IPS-20b (cell line): ENCODE results near the gene PLCB4.

ENCODE experiments used
- H3K27ac ChIP-seq: one replicate; pipeline ENCODE4 v1.5.1; 2013; ENCODE audit warnings: low read length
- H3K27me3 ChIP-seq: 2 replicates; pipeline ENCODE4 v1.6.1; 2013; ENCODE audit warnings: mild to moderate bottlenecking, low read length, inconsistent platforms; ENCODE audit not compliant: insufficient read depth
- H3K36me3 ChIP-seq: 2 replicates; pipeline ENCODE4 v1.6.1; 2013; ENCODE audit warnings: low read depth, mild to moderate bottlenecking, inconsistent platforms, low read length, moderate library complexity; ENCODE audit not compliant: insufficient read depth
- H3K4me1 ChIP-seq: 2 replicates; pipeline ENCODE4 v1.6.1; 2013; ENCODE audit warnings: mild to moderate bottlenecking, control low read depth, inconsistent platforms, low read length, moderate library complexity; ENCODE audit not compliant: insufficient read depth
- H3K4me3 ChIP-seq: 2 replicates; pipeline ENCODE4 v1.5.1; 2013; ENCODE audit warnings: mild to moderate bottlenecking, low read length, inconsistent platforms
- H3K9ac ChIP-seq: 2 replicates; pipeline ENCODE4 v1.6.1; 2013; ENCODE audit warnings: low read depth, mild to moderate bottlenecking, inconsistent platforms, low read length, moderate library complexity
- H3K9me3 ChIP-seq: 2 replicates; pipeline ENCODE4 v1.6.1; 2013; ENCODE audit warnings: mild to moderate bottlenecking, low read depth, low read length, inconsistent platforms; ENCODE audit not compliant: insufficient read depth

The PLCB4 gene

DNA sequence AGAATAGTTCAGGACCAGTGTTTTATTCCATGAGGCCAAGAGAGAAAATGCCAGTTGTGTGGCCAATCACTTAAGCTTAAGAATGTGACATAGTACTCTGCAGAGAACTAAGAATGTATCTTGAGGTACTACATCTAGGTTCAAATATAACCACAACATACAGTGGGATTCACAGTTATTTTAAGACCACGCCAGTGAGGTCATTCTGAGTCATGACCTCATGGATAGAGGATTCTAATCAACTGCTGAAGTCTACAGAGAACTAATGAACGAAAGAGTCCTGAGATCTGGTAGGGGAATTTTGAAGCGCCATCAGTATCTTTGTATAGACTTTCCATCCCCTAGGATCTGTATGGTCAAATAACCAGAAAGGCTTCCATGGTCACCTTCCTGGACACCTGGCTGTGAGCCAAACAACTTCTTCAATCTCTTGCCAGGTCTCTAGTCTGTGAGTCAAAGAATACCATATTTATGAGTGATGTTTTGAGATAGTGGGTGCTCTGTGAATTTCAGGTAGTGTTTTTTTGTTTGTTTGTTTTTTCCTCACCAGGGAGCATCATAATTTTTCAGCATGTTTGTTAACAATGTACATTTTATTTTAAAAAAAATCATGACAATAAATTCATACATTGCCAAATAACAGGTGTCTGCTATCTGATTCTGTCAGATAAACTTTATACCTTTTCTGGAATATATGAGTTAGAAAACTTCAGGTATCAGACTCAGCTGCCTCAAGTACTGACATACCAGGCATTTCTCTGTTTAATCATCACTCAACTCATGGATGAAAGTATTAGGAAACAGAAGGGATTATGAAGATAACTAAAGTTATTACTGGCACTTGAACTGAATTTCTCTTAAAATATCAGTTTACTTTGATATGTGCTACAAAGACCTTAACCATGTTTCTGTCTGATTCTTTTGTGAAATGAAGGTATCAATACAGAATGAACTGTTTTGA, 217.9 kb downstream of the PLCB4 start:
- H3K4me1 ChIP-seq, result no peaks in the 10 kb centered on the region
- no peak overlapping the region for H3K9ac ChIP-seq
- H3K9me3 ChIP-seq, result no peaks in the 10 kb centered on the region
- H3K36me3 ChIP-seq, result no peaks in the 10 kb centered on the region
- H3K4me3 ChIP-seq, result no peak overlapping the region
- no peaks in the 10 kb centered on the region for H3K27me3 ChIP-seq
- H3K27ac ChIP-seq, result no peak overlapping the region

DNA sequence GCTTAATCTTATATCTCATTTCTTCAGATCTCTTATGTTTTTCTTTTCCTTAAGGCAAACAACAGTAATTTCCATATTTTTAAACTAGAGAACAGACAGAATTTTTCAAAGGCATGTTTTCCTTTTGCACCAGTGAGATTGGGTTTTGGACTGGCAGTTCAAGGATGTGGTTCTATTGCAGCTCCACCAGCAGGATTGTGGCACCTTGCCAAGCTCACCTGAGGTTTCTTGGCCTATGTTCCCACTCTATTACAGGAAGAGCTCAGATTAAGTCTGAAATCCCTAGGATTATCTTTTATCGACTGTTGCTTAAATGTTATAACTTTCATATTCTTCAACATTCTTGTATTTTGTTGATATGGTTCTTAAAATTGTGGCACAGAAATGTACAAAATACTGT, 218.9 kb downstream of the PLCB4 start:
- Histone ChIP-seq H3K4me1 (no peaks in the 10 kb centered on the region), H3K27ac (no peak overlapping the region), H3K9ac (no peak overlapping the region), H3K9me3 (no peaks in the 10 kb centered on the region), H3K36me3 (no peaks in the 10 kb centered on the region), H3K4me3 (no peak overlapping the region), H3K27me3 (no peaks in the 10 kb centered on the region)

DNA sequence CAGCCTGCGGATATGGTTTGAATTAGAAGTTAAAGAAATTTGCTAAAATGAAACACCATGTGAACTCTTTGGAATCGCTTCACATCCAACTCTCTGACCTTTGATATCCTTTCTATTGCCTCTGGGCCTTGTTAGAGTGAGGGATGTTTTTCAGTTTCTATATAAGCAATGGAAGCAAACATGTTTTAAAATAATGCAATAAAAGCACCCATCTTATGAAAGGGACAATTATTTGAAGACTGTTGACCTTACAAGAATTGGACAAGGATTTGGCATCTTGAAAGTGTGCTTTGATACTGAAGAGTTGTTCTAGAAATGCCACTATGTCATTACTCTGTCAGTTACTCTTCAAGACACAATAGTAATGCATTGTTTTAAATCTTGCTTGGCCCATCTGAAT, 221.4 kb downstream of the PLCB4 start:
- Histone ChIP-seq H3K9ac (no peak overlapping the region), H3K36me3 (no peaks in the 10 kb centered on the region), H3K27ac (no peak overlapping the region), H3K27me3 (no peaks in the 10 kb centered on the region), H3K4me3 (no peak overlapping the region), H3K4me1 (no peaks in the 10 kb centered on the region), H3K9me3 (no peaks in the 10 kb centered on the region)

DNA sequence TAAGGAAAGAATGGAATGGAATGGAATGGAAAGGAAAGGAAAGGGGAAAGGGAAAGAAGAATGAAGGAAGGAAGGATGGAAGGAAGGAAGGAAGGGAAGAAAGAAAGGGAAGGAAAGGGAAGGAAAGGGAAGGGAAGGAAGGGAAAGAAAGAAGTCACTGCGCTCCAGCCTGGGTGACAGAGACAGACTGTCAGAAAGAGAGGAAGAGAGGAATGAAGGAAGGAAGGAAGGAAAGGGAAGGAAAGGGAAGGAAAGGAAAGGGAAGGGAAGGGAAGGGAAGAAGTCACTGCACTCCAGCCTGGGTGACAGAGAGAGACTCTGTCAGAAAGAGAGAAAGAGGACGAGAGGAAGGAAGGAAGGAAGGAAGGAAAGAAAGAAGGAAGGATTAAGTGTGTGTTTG, 224.3 kb downstream of the PLCB4 start:
- no peaks in the 10 kb centered on the region for H3K4me1 ChIP-seq
- no peak overlapping the region for H3K4me3 ChIP-seq
- no peaks in the 10 kb centered on the region for H3K36me3 ChIP-seq
- no peaks in the 10 kb centered on the region for H3K9me3 ChIP-seq
- H3K27me3 ChIP-seq, result no peaks in the 10 kb centered on the region
- no peak overlapping the region for H3K27ac ChIP-seq
- no peak overlapping the region for H3K9ac ChIP-seq

DNA sequence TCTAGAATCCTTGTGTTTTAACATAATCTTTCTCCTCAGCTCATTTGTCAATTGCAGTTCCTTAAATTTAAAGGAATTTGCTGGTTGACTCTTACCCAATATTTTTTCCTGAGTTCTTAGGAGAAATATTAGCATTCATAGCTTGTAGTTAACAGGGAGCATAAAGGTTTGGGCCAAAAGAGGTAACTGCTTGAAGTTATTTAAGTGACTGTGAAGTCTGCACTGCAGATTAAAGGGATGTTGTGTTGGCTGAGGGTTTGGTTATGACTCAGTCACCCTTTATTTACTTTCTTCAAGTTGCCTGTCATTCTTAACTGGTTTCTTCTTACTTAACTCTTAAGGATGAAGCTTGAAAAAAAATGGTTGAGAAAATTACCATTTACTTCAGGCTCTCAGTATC, 225.2 kb downstream of the PLCB4 start:
- no peak overlapping the region for H3K4me3 ChIP-seq
- H3K27me3 ChIP-seq, result no peaks in the 10 kb centered on the region
- no peaks in the 10 kb centered on the region for H3K4me1 ChIP-seq
- H3K36me3 ChIP-seq, result no peaks in the 10 kb centered on the region
- no peak overlapping the region for H3K27ac ChIP-seq
- no peak overlapping the region for H3K9ac ChIP-seq
- no peaks in the 10 kb centered on the region for H3K9me3 ChIP-seq

DNA sequence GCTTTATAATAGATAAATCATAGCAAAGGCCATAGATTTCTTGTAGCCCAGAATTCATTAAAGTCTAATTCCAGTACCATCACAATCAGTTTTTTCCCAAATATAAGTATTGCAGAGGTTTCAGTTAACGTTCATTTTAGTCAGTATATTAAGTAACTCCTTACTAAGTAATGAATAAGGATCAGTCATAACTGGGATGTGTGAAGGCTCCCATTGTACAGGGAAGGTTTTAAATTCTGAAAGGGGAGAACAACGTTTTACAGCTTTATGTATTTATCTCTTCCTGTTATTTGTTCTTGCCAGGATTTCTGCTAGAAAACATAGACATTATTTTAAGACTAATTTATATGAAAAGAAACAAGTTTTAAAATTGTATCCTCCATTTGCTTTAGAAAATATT, 230.0 kb downstream of the PLCB4 start:
- Histone ChIP-seq H3K9ac (no peak overlapping the region), H3K27ac (no peak overlapping the region), H3K9me3 (no peaks in the 10 kb centered on the region), H3K36me3 (no peaks in the 10 kb centered on the region), H3K27me3 (no peaks in the 10 kb centered on the region), H3K4me1 (no peaks in the 10 kb centered on the region), H3K4me3 (no peak overlapping the region)

DNA sequence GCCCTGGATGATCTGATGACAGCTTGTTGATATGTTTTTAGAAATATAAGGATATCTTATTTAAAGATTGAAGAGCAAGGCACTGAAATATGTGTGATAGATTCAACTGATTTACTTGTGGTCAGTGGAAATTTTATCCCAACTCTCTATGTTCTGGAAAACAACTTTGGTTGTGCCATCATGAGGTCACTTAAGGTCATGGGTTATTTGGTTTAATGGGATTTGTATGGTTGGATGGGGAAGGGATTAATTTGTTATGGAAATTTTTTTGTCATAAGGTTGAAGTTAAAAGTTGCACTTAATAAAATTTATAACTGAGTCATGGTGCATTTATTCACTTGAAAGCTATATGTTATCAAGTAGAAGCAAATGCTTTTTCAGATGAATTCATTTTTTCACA, 231.2 kb downstream of the PLCB4 start:
- no peaks in the 10 kb centered on the region for H3K36me3 ChIP-seq
- H3K27ac ChIP-seq, result no peak overlapping the region
- H3K27me3 ChIP-seq, result no peaks in the 10 kb centered on the region
- H3K9ac ChIP-seq, result no peak overlapping the region
- H3K4me3 ChIP-seq, result no peak overlapping the region
- no peaks in the 10 kb centered on the region for H3K9me3 ChIP-seq
- no peaks in the 10 kb centered on the region for H3K4me1 ChIP-seq

DNA sequence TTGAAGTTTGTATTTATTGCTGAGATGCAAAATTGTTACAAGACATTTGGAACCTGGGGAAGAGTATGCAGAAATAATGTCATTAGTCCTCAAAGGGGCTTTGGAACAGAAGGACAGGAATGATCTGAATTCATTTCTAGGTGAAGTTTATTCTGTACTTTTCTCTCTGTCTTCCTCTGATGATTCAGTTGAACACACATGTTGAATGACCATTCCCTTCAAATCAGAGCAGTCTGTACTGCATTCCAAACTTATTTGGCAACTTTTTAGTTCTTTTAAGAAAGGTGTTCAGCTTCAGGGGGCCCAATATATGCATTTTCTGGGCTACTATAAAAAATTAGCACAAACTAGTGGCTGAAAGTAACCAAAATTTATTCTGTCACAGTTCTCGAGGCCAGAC, 231.6 kb downstream of the PLCB4 start:
- Histone ChIP-seq H3K27ac (no peak overlapping the region), H3K9me3 (no peaks in the 10 kb centered on the region), H3K4me1 (no peaks in the 10 kb centered on the region), H3K36me3 (no peaks in the 10 kb centered on the region), H3K9ac (no peak overlapping the region), H3K4me3 (no peak overlapping the region), H3K27me3 (no peaks in the 10 kb centered on the region)

DNA sequence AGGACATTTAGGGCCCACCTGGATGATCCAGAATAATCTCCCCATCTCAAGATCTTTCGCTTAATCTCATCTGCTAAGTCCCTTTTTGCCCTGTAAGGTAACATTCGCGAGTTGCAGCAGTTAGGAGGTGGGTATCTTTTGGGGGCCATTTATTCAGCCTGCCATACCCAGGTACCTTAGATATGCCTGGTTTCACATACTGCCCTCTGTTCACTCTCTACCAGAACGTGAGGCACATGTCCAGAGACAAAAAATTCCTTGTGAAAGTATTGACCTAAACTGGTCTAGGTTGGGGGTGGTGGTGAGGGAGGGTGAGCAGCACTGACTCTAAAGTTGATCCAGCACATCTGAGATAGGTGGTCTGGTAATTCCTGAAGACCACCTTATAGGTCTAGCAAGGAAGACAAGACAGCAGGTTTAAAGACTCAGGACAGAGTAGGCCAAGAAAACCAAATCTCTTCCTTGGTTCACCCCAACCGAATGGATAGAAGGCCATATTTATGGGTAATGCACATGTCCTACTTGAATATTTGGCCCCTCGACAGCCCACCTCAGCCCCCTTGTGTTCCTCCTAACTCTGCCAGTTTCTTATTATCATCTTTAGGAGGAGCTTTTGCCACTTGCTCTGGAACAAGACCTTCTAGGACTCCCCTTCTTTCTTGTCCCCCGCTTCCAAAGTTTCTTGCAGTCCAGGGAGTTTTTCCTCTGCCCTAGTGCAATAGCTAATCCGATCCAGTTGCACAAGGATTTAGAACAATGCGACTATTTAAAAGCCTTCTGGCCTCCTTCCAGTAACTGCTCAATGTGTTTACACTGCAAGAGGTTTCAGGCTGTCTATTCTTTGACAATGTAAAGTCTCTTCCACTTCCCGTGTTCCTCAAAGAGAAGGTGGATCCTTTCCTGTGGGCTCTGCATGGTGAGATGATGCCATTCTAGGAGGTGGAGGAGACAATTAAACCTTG, 232.5 kb downstream of the PLCB4 start:
- Histone ChIP-seq H3K9me3 (no peaks in the 10 kb centered on the region), H3K9ac (no peak overlapping the region), H3K27me3 (no peaks in the 10 kb centered on the region), H3K27ac (no peak overlapping the region), H3K4me3 (no peak overlapping the region), H3K4me1 (no peaks in the 10 kb centered on the region), H3K36me3 (no peaks in the 10 kb centered on the region)

DNA sequence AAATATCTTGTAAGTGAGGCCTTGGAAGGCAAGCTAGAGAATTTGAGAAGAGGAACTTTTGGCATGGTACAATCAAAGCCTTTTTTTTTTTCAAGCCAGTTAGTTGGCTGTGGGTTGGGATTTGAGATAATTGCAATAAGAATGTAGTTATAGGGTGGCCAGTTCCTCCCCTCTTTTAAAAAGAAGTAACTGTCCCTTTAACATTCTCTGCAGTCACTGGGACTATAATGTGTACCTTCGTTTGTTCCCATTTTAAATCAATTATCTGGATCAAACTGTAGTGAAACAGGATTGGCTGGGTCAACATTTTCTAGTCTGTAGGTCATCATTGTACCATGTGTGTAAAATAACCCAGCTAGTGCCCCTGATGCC, 233.2 kb downstream of the PLCB4 start:
- no peak overlapping the region for H3K27ac ChIP-seq
- H3K4me3 ChIP-seq, result no peak overlapping the region
- H3K9ac ChIP-seq, result no peak overlapping the region
- H3K36me3 ChIP-seq, result no peaks in the 10 kb centered on the region
- H3K9me3 ChIP-seq, result no peaks in the 10 kb centered on the region
- no peaks in the 10 kb centered on the region for H3K27me3 ChIP-seq
- no peaks in the 10 kb centered on the region for H3K4me1 ChIP-seq

DNA sequence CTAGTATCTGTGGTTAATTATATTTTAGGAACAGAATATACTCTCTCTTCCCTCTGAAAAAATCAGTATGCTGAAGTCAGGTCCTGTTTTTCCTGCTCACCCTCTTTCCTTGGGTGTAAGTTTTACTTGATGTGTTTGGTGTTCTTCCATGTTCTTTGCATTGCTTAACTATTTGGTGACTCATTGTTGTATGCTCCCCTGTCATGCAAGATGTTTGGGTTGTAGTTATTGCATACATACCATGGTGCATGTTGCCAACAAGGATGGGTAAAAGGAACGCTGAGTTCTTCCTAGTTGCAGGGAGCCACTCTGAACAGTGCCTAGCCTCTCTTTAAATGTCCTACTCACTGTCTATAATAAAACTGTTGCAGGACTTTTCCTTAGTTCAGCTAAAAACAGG, 237.6 kb downstream of the PLCB4 start:
- H3K9ac ChIP-seq, result no peak overlapping the region
- no peaks in the 10 kb centered on the region for H3K27me3 ChIP-seq
- no peaks in the 10 kb centered on the region for H3K4me1 ChIP-seq
- H3K36me3 ChIP-seq, result no peaks in the 10 kb centered on the region
- H3K9me3 ChIP-seq, result no peaks in the 10 kb centered on the region
- H3K27ac ChIP-seq, result no peak overlapping the region
- H3K4me3 ChIP-seq, result no peak overlapping the region

DNA sequence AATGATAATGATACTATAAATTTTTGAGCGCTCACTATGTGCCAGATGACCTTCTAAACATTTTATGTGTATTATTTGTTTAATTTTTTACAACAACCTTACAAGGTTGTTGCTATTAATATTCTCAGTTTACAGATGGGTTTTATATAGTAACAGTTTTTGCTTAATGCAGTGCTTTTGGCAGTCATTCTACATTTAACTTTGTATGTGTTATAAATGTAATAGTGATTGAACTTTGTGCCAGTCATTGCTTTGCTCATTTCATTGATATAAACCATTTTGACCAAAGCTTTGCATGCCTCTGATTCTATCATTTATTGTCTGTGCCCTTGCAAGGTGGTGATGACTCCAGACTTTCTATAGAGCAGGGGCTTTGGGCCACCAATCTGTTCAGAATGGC, 239.2 kb downstream of the PLCB4 start:
- Histone ChIP-seq H3K36me3 (no peaks in the 10 kb centered on the region), H3K4me1 (no peaks in the 10 kb centered on the region), H3K9me3 (no peaks in the 10 kb centered on the region), H3K27me3 (no peaks in the 10 kb centered on the region), H3K4me3 (no peak overlapping the region), H3K27ac (no peak overlapping the region), H3K9ac (no peak overlapping the region)
